ENCODE data around the gene PDE4B. TPM values are rescaled to one million over a fixed set of nuclear protein-coding genes. Genes with fewer than 3 reads are reported as not detected.
"Not testable (repeated sequence)": the region's sequence is repeated elsewhere in the genome, so short reads cannot be mapped to it uniquely, and the experiment has no call there.

Gene PDE4B
- total RNA-seq, 4 donors from 2014 or later, result 5.5 to 13.6 (median 9.3) TPM

DNA sequence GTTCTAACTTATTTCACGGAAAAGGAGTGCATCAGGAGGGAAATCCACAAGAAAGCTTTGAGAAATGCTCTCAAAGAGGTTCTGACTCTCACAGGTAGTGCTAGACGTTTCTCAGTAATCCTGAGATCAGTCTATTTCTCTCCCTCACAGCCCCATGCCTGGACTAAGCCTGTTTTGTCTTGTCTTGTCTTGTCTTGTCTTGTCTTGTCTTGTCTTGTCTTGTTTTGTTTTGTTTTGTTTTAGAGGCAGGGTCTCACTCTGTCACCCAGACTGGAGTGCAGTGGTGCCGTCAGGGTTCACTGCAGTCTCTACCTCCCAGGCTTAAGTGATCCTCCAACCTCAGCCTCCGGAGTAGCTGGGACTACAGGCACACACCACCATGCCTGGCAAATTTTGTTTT is 608.0 kb downstream of the PDE4B start:
- WGBS, 2 donors, result 81 to 92% methylated on average over 4 of the region's 4 CpGs
- intact Hi-C loops (cut with DNase I; ENCODE audit: low total_unique reads), result no loop called here
- TF ChIP-seq, protein P1, sequence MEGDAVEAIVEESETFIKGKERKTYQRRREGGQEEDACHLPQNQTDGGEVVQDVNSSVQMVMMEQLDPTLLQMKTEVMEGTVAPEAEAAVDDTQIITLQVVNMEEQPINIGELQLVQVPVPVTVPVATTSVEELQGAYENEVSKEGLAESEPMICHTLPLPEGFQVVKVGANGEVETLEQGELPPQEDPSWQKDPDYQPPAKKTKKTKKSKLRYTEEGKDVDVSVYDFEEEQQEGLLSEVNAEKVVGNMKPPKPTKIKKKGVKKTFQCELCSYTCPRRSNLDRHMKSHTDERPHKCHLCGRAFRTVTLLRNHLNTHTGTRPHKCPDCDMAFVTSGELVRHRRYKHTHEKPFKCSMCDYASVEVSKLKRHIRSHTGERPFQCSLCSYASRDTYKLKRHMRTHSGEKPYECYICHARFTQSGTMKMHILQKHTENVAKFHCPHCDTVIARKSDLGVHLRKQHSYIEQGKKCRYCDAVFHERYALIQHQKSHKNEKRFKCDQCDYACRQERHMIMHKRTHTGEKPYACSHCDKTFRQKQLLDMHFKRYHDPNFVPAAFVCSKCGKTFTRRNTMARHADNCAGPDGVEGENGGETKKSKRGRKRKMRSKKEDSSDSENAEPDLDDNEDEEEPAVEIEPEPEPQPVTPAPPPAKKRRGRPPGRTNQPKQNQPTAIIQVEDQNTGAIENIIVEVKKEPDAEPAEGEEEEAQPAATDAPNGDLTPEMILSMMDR (IDR thresholded peaks at IDR 0.05), result no peak
- no peak for TF ChIP-seq POLR2A (IDR thresholded peaks at IDR 0.05)

DNA sequence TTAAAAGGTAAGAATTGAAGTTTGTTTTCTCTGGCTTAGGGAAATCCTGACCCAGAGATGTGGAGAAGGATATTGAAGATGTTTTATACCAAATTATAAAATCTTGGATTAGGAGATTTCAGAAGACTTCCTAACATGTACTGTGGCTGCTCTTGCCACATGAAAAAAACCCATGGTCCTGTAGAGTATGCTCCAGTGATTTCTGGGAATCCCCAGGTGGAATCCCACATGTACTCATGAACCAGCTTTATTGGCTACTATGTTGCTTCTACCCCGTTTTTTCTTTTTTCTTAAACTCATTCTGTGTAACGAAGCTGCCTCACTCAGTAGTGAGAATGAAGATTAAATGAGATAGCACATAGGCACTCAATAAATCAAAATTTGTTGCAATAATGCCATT is 608.5 kb downstream of the PDE4B start:
- H3K4me3 ChIP-seq (ENCODE audit: low read depth, poor library complexity, severe bottlenecking), result no peak overlapping the region
- intact Hi-C loops (cut with DNase I; ENCODE audit: low total_unique reads), result no loop called here

More for the DNA sequence above, 608.0 kb downstream of the PDE4B start:
- no peak for DNase-seq (ENCODE audit: low spot score in 2 of 2)
- no peak overlapping the region for H3K4me3 ChIP-seq (ENCODE audit: low read depth, poor library complexity, severe bottlenecking)

DNA sequence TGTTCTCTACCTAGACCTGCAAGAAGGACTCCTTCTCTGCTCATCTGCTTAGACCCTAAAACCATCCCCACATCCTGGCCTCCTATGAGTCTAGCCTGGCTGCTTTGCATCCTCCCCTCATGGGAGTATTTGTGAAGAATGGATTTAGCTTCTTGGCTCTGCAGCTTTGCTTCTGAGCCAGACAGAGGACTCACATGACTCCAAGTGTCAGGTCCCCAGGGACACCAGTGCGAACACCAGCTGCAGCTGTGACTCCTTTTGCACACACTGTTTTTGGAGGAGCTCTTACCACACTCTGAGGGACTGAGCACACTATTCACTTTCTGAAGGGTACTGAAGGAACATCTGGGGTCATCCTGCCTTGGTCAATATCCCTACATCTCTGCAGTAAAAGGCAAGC is 609.5 kb downstream of the PDE4B start:
- WGBS, 2 donors, result 42 to 64% methylated on average over 1 of the region's 1 CpG
- peak; percentile 49 to 90 for DNase-seq (ENCODE audit: low spot score in 2 of 2)
- intact Hi-C loops (cut with DNase I; ENCODE audit: low total_unique reads), result no loop called here
- H3K4me3 ChIP-seq (ENCODE audit: low read depth, poor library complexity, severe bottlenecking), result no peak overlapping the region
- no peak for TF ChIP-seq POLR2A (IDR thresholded peaks at IDR 0.05)
- TF ChIP-seq, protein P1 (IDR thresholded peaks at IDR 0.05), result no peak

More for the DNA sequence above, 608.5 kb downstream of the PDE4B start:
- 54 to 82% methylated on average over 2 of the region's 2 CpGs for WGBS, 2 donors
- TF ChIP-seq POLR2A (IDR thresholded peaks at IDR 0.05), result no peak
- TF ChIP-seq, protein P1 (IDR thresholded peaks at IDR 0.05), result no peak
- DNase-seq (ENCODE audit: low spot score in 2 of 2), result no peak

DNA sequence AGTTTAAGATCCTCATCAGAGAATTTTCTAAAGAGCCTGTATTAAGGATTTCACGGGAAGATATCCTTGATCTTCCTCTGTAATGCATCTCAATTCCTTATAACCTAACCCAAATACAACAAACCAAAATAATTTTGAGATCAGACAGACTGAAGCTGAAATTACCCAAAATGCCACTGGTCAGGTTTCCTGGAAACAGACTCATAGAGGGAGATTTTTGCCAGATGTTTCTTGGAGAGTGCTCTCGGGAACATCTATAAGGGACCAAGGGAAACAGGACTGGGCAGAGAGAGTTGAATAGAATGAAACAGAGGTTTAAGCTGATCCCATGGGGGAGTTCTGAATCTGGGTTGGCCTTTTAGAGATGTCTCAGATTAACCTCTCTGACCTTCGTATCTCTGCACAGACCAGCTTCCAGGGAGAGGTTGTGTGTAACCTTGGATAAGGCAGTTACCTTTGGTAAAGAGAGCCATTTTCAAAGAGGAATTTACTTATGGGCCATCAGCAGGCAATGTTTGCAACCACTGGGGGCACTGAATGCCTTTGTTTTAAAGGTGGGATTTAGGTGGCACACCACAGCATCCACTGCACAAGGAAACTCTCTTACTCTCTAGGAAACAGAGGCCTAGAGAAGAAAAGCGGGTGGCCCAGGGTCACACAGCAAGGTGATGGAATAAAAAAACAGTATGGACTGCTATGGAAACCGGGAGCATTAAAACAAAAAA is 610.5 kb downstream of the PDE4B start:
- 77 to 78% methylated on average over 5 of the region's 5 CpGs for WGBS, 2 donors
- intact Hi-C loops (cut with DNase I; ENCODE audit: low total_unique reads), result no loop called here
- H3K4me3 ChIP-seq (ENCODE audit: low read depth, poor library complexity, severe bottlenecking), result no peak overlapping the region
- TF ChIP-seq POLR2A (IDR thresholded peaks at IDR 0.05), result no peak
- DNase-seq (ENCODE audit: low spot score in 2 of 2), result no peak

DNA sequence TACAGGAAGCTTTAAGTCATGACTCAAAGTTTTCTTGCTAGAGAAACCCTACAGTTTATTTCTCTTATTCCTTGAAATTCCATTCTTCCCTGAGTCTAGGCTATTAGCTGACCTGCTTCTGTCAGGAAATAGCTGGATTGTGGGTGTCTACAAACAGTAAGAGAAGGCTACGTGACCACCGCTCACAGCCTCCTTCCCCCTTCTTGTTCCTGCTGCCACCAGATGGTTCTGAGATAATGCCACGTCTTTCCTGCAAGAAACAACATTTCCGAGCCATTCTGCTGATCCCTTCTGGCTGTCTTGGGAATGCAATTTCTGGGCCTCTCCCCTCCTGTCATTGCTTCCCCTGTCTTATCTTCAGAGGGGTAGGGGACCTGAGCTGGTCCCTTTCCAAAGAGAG is 612.4 kb downstream of the PDE4B start:
- intact Hi-C loops (cut with DNase I; ENCODE audit: low total_unique reads), result no loop called here
- TF ChIP-seq, protein P1 (IDR thresholded peaks at IDR 0.05), result no peak
- TF ChIP-seq POLR2A (IDR thresholded peaks at IDR 0.05), result no peak
- no peak overlapping the region for H3K4me3 ChIP-seq (ENCODE audit: low read depth, poor library complexity, severe bottlenecking)
- no peak for DNase-seq (ENCODE audit: low spot score in 2 of 2)
- WGBS, 2 donors, result 88 to 95% methylated on average over 4 of the region's 4 CpGs

DNA sequence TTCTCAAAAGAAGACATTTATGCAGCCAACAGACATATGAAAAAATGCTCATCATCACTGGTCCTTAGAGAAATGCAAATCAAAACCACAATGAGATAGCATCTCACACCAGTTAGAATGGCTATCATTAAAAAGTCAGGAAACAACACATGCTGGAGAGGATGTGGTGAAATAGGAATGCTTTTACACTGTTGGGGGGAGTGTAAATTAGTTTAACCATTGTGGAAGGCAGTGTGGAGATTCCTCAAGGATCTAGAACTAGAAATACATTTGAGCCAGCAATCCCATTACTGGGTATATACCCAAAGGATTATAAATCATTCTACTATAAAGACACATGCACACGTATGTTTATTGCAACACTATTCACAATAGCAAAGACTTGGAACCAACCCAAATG is 618.8 kb downstream of the PDE4B start:
- intact Hi-C loops (cut with DNase I; ENCODE audit: low total_unique reads); DNase-seq (ENCODE audit: low spot score in 2 of 2); H3K4me3 ChIP-seq (ENCODE audit: low read depth, poor library complexity, severe bottlenecking): not testable (repeated sequence)
- 55 to 59% methylated on average over 1 of the region's 1 CpG for WGBS, 2 donors

DNA sequence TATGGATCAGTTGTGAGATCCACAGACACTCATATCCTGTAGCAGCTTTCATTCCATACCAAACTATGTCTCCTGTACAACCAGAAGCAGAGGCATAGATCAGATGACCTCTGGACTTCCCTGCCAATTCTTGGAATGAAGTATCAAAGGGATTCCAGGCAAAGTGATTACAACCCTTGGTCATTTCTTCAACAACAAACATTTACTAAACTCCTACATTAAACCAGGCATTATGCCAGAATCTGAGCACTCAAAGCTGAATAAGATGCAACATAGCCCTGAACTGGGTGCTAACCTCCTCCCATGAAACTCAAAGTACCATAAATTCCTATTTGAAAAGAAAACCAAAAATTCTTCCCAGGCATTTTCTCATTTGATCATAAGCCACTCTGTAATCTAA is 620.0 kb downstream of the PDE4B start:
- intact Hi-C loops (cut with DNase I; ENCODE audit: low total_unique reads), result no loop called here
- no peak for DNase-seq (ENCODE audit: low spot score in 2 of 2)
- H3K4me3 ChIP-seq (ENCODE audit: low read depth, poor library complexity, severe bottlenecking), result no peak overlapping the region
- TF ChIP-seq, protein P1 (IDR thresholded peaks at IDR 0.05), result no peak
- TF ChIP-seq POLR2A (IDR thresholded peaks at IDR 0.05), result no peak

Data from lower leg skin (tissue), 4 donors.